HepG2 (cell line): ENCODE measurements around the gene JAK2. TPM values are rescaled to one million over a fixed set of nuclear protein-coding genes. Genes with fewer than 3 reads are reported as not detected.

ENCODE experiments used
- BORCS8-MEF2B ChIP-seq: sonication (generic); formaldehyde crosslinking; IDR thresholded peaks from 2 replicates; pipeline ENCODE4 v1.8.0; 2022; ENCODE audit warnings: mild to moderate bottlenecking, missing genetic modification reagents
- DRAP1 ChIP-seq: IDR thresholded peaks from 2 replicates; pipeline ENCODE4 v1.6.1; 2016; ENCODE audit warnings: missing genetic modification reagents, missing compliant biosample characterization
- HCFC1 ChIP-seq: fragments of 150-350 bp; IDR thresholded peaks from 2 replicates; pipeline ENCODE4 v1.6.1; 2014; ENCODE audit warnings: low read depth, low read length
- HDAC2 ChIP-seq: sonication (generic); formaldehyde crosslinking; IDR thresholded peaks from 2 replicates; pipeline ENCODE4 v1.4.0; 2020; ENCODE audit warnings: missing genetic modification reagents
- JARID2 ChIP-seq: sonication (generic); formaldehyde crosslinking; IDR thresholded peaks from 2 replicates; pipeline ENCODE4 v1.8.1; 2023; ENCODE audit warnings: missing genetic modification reagents, inconsistent platforms; ENCODE audit not compliant: insufficient replicate concordance
- JUN ChIP-seq: sonication (generic); formaldehyde crosslinking; IDR thresholded peaks from 2 replicates; pipeline ENCODE4 v1.4.0; 2020; ENCODE audit warnings: mild to moderate bottlenecking, missing genetic modification reagents
- KAT7 ChIP-seq: IDR thresholded peaks from 2 replicates; pipeline ENCODE4 v1.6.1; 2018; ENCODE audit warnings: borderline replicate concordance, missing compliant biosample characterization
- KMT2A ChIP-seq: sonication (generic); formaldehyde crosslinking; IDR thresholded peaks from 2 replicates; pipeline ENCODE4 v1.4.0; 2020; ENCODE audit warnings: missing genetic modification reagents
- LRRFIP1 ChIP-seq: sonication (generic); formaldehyde crosslinking; conservative IDR thresholded peaks from 2 replicates; pipeline ENCODE4 v1.4.0; 2020; ENCODE audit warnings: missing genetic modification reagents
- MIXL1 ChIP-seq: IDR thresholded peaks from 2 replicates; pipeline ENCODE4 v1.6.1; 2016
- MTF2 ChIP-seq: sonication (generic); formaldehyde crosslinking; IDR thresholded peaks from 2 replicates; pipeline ENCODE4 v1.5.0; 2020; ENCODE audit warnings: missing genetic modification reagents, borderline replicate concordance
- NFRKB ChIP-seq: fragments of 450-650 bp; IDR thresholded peaks from 2 replicates; pipeline ENCODE4 v1.6.1; 2017
- PRDM15 ChIP-seq: sonication (generic); formaldehyde crosslinking; IDR thresholded peaks from 2 replicates; pipeline ENCODE4 v1.4.0; 2020; ENCODE audit warnings: missing genetic modification reagents
- REST ChIP-seq, 2 experiments: IDR thresholded peaks; 2 replicates each; pipeline ENCODE4 v1.6.1; 2011 to 2012; ENCODE audit warnings: low read length in 2 of 2, borderline replicate concordance in 1 of 2, low read depth in 1 of 2, mild to moderate bottlenecking in 1 of 2, moderate library complexity in 1 of 2
- U2AF1 ChIP-seq: fragments of 200-400 bp; formaldehyde crosslinking; optimal IDR thresholded peaks from 2 replicates; pipeline ENCODE3; 2017; ENCODE audit warnings: mild to moderate bottlenecking, low read depth, low read length
- ZNF510 ChIP-seq: sonication (generic); formaldehyde crosslinking; IDR thresholded peaks from 2 replicates; pipeline ENCODE4 v1.4.0; 2020; ENCODE audit warnings: low read depth, mild to moderate bottlenecking, missing genetic modification reagents
- ZNF558 ChIP-seq: sonication (generic); formaldehyde crosslinking; IDR thresholded peaks from 2 replicates; pipeline ENCODE4 v1.9.0; 2022; ENCODE audit warnings: mild to moderate bottlenecking, missing genetic modification reagents, borderline replicate concordance
- ZNF607 ChIP-seq: sonication (generic); formaldehyde crosslinking; IDR thresholded peaks from 2 replicates; pipeline ENCODE4 v1.5.1; 2020; ENCODE audit warnings: missing genetic modification reagents, mild to moderate bottlenecking, borderline replicate concordance
- polyA plus RNA-seq, 8 experiments: library from polyadenylated mRNA; depleted of rRNA in 3 of 8; stranded (reverse) in 7 of 8; unstranded in 1 of 8; fragments of >200 nt; fragmentation: Illumina TruSeq in 4 of 8; extraction: Trizol in 4 of 8; gene quantifications; 2 replicates each; pipeline versions ENCODE4 v1.2.1 to v1.2.3, GENCODE V29; 2011 to 2016; ENCODE audit warnings: low read depth in 4 of 8, missing spikeins in 1 of 8, mixed read lengths in 1 of 8; ENCODE audit not compliant: insufficient read depth in 1 of 8
- total RNA-seq, 5 experiments: library from RNA; depleted of rRNA; stranded (reverse); fragments of >200 nt; fragmentation: Illumina TruSeq; extraction: Trizol; gene quantifications; 2 replicates each; pipeline ENCODE4 v1.2.3, GENCODE V29; 2016; ENCODE audit warnings: low read depth in 1 of 5

The JAK2 gene
- total and polyA plus RNA-seq, 2 of the 13 experiments (the other 11 are each of a cell fraction or from before 2014, with no cell fraction given) = 1.1 to 4.1 TPM

GRCh38 chr9:4984621-4985385 is at the start of gene JAK2 (continued):
- TF ChIP-seq REST (IDR thresholded peaks at IDR 0.05; ENCODE audit: borderline replicate concordance in 1 of 2, low read depth in 1 of 2, low read length in 2 of 2) = no peak
- TF ChIP-seq JARID2 (CRISPR knock-in tag) = no peak
- no peak for TF ChIP-seq U2AF1
- no peak for TF ChIP-seq HCFC1
- no peak for TF ChIP-seq ZNF510 (CRISPR knock-in tag)
- peak; percentile 21; the same call in 1 of the 2 replicates for TF ChIP-seq ZNF607 (CRISPR knock-in tag)
- no peak for TF ChIP-seq MIXL1
- no peak for TF ChIP-seq LRRFIP1 (CRISPR knock-in tag)
- peak; percentile 69 for TF ChIP-seq KMT2A (CRISPR knock-in tag)
- no peak for TF ChIP-seq JUN (CRISPR knock-in tag)
- no peak for TF ChIP-seq NFRKB
- 0 out of 2 replicates have a peak, but pooled peaks have one; percentile 23 for TF ChIP-seq PRDM15
- TF ChIP-seq ZNF558 = peak; percentile 92; the same call in 1 of the 2 replicates
- TF ChIP-seq MTF2 (CRISPR knock-in tag) = no peak; the same call in 1 of the 2 replicates
- peak; percentile 58; the same call in 1 of the 2 replicates for TF ChIP-seq BORCS8-MEF2B
- peak; percentile 55; the same call in 1 of the 2 replicates for TF ChIP-seq DRAP1
- peak; percentile 79; the same call in 1 of the 2 replicates for TF ChIP-seq KAT7 (CRISPR knock-in tag)
- TF ChIP-seq HDAC2 (CRISPR knock-in tag) = peak; percentile 18
